SKM-1 (cell line): Measurements from ENCODE around the gene CROCC2.

ENCODE experiments used
- DNase-seq: peaks from one replicate; lab custom pipeline; 2025; ENCODE audit not compliant: unreplicated experiment; lab: John Stamatoyannopoulos, UW

The CROCC2 gene

GRCh38 chr2:240919786-240920782 is 13.9 kb downstream of the CROCC2 start:
- DNase-seq, result no peak

- DNase-seq, result no peak
These were observed 14.7 kb downstream of the CROCC2 start for GRCh38 chr2:240920783-240921231.

- no peak for DNase-seq
These were observed 15.3 kb downstream of the CROCC2 start for GRCh38 chr2:240921311-240921994.

- DNase-seq, result no peak
These were observed 15.8 kb downstream of the CROCC2 start for GRCh38 chr2:240921995-240922244.

- DNase-seq, result no peak
These were observed 16.3 kb downstream of the CROCC2 start for GRCh38 chr2:240922245-240922981.

GRCh38 chr2:240922982-240923537 is 16.9 kb downstream of the CROCC2 start:
- no peak for DNase-seq

- no peak for DNase-seq
These were observed 19.0 kb downstream of the CROCC2 start for GRCh38 chr2:240925191-240925567.

GRCh38 chr2:240925568-240926515 is 19.7 kb downstream of the CROCC2 start:
- DNase-seq, result no peak

GRCh38 chr2:240926516-240927389 is 20.6 kb downstream of the CROCC2 start:
- DNase-seq, result no peak

GRCh38 chr2:240927390-240927781 is 21.2 kb downstream of the CROCC2 start:
- no peak for DNase-seq

- no peak for DNase-seq
These were observed 22.6 kb downstream of the CROCC2 start for GRCh38 chr2:240928476-240929363.

- DNase-seq, result no peak
These were observed 23.4 kb downstream of the CROCC2 start for GRCh38 chr2:240929364-240930095.

- DNase-seq, result no peak
These were observed 24.0 kb downstream of the CROCC2 start for GRCh38 chr2:240930096-240930630.

GRCh38 chr2:240930631-240931318 is 24.6 kb downstream of the CROCC2 start:
- no peak for DNase-seq

GRCh38 chr2:240931319-240931949 is 25.3 kb downstream of the CROCC2 start:
- no peak for DNase-seq

- no peak for DNase-seq
These were observed 26.0 kb downstream of the CROCC2 start for GRCh38 chr2:240932001-240932723.
